Adrenal gland (tissue), 5 donors: ENCODE data around the gene PTF1A.

Source experiments
- POLR2A ChIP-seq, 2 donors: fragments of 450-650 bp; IDR thresholded peaks; one replicate each; pipeline ENCODE4 v1.6.1; 2017; ENCODE audit warnings: antibody characterized with exemption in 2 of 2, mild to moderate bottlenecking in 2 of 2, moderate library complexity in 1 of 2
- TF ChIP-seq, protein P1 (sequence below), 6 experiments: fragments of 450-650 bp in 4 of 6; fragments of 200-600 bp in 2 of 6; sonication (generic) in 1 of 6; IDR thresholded peaks; 1 replicate in 5 of 6; 2 replicates in 1 of 6; pipeline versions ENCODE4 v1.5.1 to v1.8.0; 2016 to 2021; ENCODE audit warnings: antibody characterized with exemption in 6 of 6, mild to moderate bottlenecking in 2 of 6, moderate library complexity in 1 of 6
- donor health status: DM: no; HTN: no; CAD: no.

DNA sequence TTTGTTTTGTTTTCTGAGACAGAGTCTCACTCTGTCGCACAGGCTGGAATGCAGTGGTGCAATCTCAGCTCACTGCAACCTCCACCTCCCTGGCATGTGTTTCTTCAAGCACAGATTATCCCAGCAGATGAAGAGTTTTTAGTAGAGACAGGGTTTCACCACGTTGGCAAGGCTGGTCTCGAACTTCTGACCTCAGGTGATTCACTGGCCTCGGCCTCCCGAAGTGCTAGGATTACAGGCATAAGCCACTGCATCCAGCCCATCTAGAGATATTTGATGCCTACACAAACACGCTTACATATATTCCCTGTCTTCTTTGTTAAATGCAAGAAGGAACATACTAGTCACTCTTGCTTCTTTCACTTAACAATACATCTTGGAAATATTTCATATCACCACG is 5.9 kb upstream of the PTF1A start:
- TF ChIP-seq, protein P1, sequence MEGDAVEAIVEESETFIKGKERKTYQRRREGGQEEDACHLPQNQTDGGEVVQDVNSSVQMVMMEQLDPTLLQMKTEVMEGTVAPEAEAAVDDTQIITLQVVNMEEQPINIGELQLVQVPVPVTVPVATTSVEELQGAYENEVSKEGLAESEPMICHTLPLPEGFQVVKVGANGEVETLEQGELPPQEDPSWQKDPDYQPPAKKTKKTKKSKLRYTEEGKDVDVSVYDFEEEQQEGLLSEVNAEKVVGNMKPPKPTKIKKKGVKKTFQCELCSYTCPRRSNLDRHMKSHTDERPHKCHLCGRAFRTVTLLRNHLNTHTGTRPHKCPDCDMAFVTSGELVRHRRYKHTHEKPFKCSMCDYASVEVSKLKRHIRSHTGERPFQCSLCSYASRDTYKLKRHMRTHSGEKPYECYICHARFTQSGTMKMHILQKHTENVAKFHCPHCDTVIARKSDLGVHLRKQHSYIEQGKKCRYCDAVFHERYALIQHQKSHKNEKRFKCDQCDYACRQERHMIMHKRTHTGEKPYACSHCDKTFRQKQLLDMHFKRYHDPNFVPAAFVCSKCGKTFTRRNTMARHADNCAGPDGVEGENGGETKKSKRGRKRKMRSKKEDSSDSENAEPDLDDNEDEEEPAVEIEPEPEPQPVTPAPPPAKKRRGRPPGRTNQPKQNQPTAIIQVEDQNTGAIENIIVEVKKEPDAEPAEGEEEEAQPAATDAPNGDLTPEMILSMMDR (IDR thresholded peaks at IDR 0.05) = no peak
- TF ChIP-seq POLR2A (IDR thresholded peaks at IDR 0.05) = no peak
